ENCODE results near the gene L3MBTL1.
A peak's percentile ranks its signal among the peaks of the same experiment; 100 is the strongest.

The L3MBTL1 gene

GRCh38 chr20:43536041-43536816 is 28.7 kb downstream of the L3MBTL1 start:
- no peak for DNase-seq

GRCh38 chr20:43536817-43537440 is 29.4 kb downstream of the L3MBTL1 start:
- no peak for DNase-seq

- DNase-seq, result peak; percentile 31
Measured at GRCh38 chr20:43537921-43538877, 30.7 kb downstream of the L3MBTL1 start.

- DNase-seq, result no peak
Measured at GRCh38 chr20:43538878-43539700, 31.6 kb downstream of the L3MBTL1 start.

- no peak for DNase-seq
Measured at GRCh38 chr20:43539975-43540672, 32.6 kb downstream of the L3MBTL1 start.

GRCh38 chr20:43540673-43541060 is 33.2 kb downstream of the L3MBTL1 start:
- no peak for DNase-seq

GRCh38 chr20:43541214-43541613 is 33.7 kb downstream of the L3MBTL1 start:
- DNase-seq, result no peak

- DNase-seq, result no peak
Measured at GRCh38 chr20:43542161-43542560, 34.7 kb downstream of the L3MBTL1 start.

GRCh38 chr20:43542674-43543073 is 35.2 kb downstream of the L3MBTL1 start:
- no peak for DNase-seq

- no peak for DNase-seq
Measured at GRCh38 chr20:43543138-43543537, 35.6 kb downstream of the L3MBTL1 start.

- no peak for DNase-seq
Measured at GRCh38 chr20:43544501-43544900, 37.0 kb downstream of the L3MBTL1 start.

- DNase-seq, result no peak
Measured at GRCh38 chr20:43545837-43546578, 38.5 kb downstream of the L3MBTL1 start.

- DNase-seq, result no peak
Measured at GRCh38 chr20:43548273-43548880, 40.9 kb downstream of the L3MBTL1 start.

- no peak for DNase-seq
Measured at GRCh38 chr20:43549416-43550065, 42.0 kb downstream of the L3MBTL1 start.

GRCh38 chr20:43550456-43550855 is 43.0 kb downstream of the L3MBTL1 start:
- DNase-seq, result no peak

GRCh38 chr20:43554369-43554768 is 46.9 kb downstream of the L3MBTL1 start:
- no peak for DNase-seq

GRCh38 chr20:43558412-43559146 is 51.1 kb downstream of the L3MBTL1 start, which contains the start of gene SGK2:
Gene SGK2, plus strand, starts transcription at chr20:43559027. Its CDS starts 7,469 bp downstream, at chr20:43566496.
- DNase-seq, result no peak

GRCh38 chr20:43559147-43559987 is 51.9 kb downstream of the L3MBTL1 start:
- no peak for DNase-seq
